IMR-90 (cell line): ENCODE results near the gene ABCC5.

Experiments used
- BHLHE40 ChIP-seq: fragments of 150-350 bp; IDR thresholded peaks from 2 replicates; pipeline ENCODE4 v1.6.1; 2016; ENCODE audit warnings: mild to moderate bottlenecking, low read depth, low read length
- CEBPB ChIP-seq: IDR thresholded peaks from 2 replicates; pipeline ENCODE4 v1.6.1; 2012; ENCODE audit warnings: low read depth, low read length, improper control_type of control experiment
- CHD1 ChIP-seq: IDR thresholded peaks from 2 replicates; pipeline ENCODE4 v1.6.1; 2012; ENCODE audit warnings: low read depth, low read length, improper control_type of control experiment
- CTCF ChIP-seq: conservative IDR thresholded peaks from 2 replicates; pipeline ENCODE4 v1.5.1; 2012; ENCODE audit warnings: mild to moderate bottlenecking, low read depth, low read length, improper control_type of control experiment
- ELK1 ChIP-seq: fragments of 150-350 bp; IDR thresholded peaks from 2 replicates; pipeline ENCODE4 v1.6.1; 2016; ENCODE audit warnings: low read depth, mild to moderate bottlenecking, low read length, moderate library complexity, borderline replicate concordance
- FOS ChIP-seq: fragments of 150-350 bp; IDR thresholded peaks from 2 replicates; pipeline ENCODE4 v1.6.1; 2016; ENCODE audit warnings: low read depth, low read length
- MAFK ChIP-seq: IDR thresholded peaks from 2 replicates; pipeline ENCODE4 v1.6.1; 2012; ENCODE audit warnings: low read depth, low read length, improper control_type of control experiment
- MXI1 ChIP-seq: IDR thresholded peaks from 2 replicates; pipeline ENCODE4 v1.6.1; 2012; ENCODE audit warnings: low read depth, mild to moderate bottlenecking, low read length, moderate library complexity, borderline replicate concordance
- NFE2L2 ChIP-seq: fragments of 150-350 bp; IDR thresholded peaks from 2 replicates; pipeline ENCODE4 v1.6.1; 2016; ENCODE audit warnings: low read depth, mild to moderate bottlenecking, low read length
- POLR2A ChIP-seq: IDR thresholded peaks from 2 replicates; pipeline ENCODE4 v1.6.1; 2012; ENCODE audit warnings: mild to moderate bottlenecking, low read depth, low read length
- RAD21 ChIP-seq: IDR thresholded peaks from 2 replicates; pipeline ENCODE4 v1.6.1; 2012; ENCODE audit warnings: low read length, improper control_type of control experiment
- RCOR1 ChIP-seq: IDR thresholded peaks from 2 replicates; pipeline ENCODE4 v1.6.1; 2012; ENCODE audit warnings: mild to moderate bottlenecking, low read length, improper control_type of control experiment; ENCODE audit not compliant: insufficient replicate concordance
- SMC3 ChIP-seq: fragments of 150-350 bp; IDR thresholded peaks from 2 replicates; pipeline ENCODE4 v1.6.1; 2016; ENCODE audit warnings: low read depth, mild to moderate bottlenecking, antibody characterized with exemption, low read length, moderate library complexity
- USF2 ChIP-seq: fragments of 150-350 bp; IDR thresholded peaks from 2 replicates; pipeline ENCODE4 v1.6.1; 2017; ENCODE audit warnings: mild to moderate bottlenecking, antibody characterized with exemption, low read length, low read depth

- TF ChIP-seq CTCF (no peak), ELK1 (no peak), RCOR1 (no peak), POLR2A (no peak), FOS (no peak), BHLHE40 (no peak), NFE2L2 (no peak), CEBPB (no peak), USF2 (no peak), RAD21 (no peak), MXI1 (no peak), MAFK (no peak), CHD1 (no peak), SMC3 (no peak)
Observed at GRCh38 chr3:183912895-183913579, 104.6 kb downstream of the ABCC5 start.
